Keratinocyte (primary cell): ENCODE measurements around the gene SLC36A3. TPM values are rescaled to one million over a fixed set of nuclear protein-coding genes. Genes with fewer than 3 reads are reported as not detected.

ENCODE experiments used
- DNase-seq: peaks from one replicate; pipeline ENCODE4 v3.0.0-alpha.2; 2011; ENCODE audit warnings: low read depth, missing footprints, low spot score
- FAIRE-seq: peaks from 2 replicates; lab custom pipeline; 2011; peaks lifted over from hg19 to GRCh38; lab: Jason Lieb, UNC
- H2AFZ ChIP-seq: 2 replicates; pipeline ENCODE4 v1.6.0; 2012; ENCODE audit warnings: low read length, control low read depth, inconsistent platforms; ENCODE audit not compliant: control insufficient read depth
- H3K27ac ChIP-seq: 2 replicates; pipeline ENCODE4 v1.5.1; 2011; ENCODE audit warnings: low read length; ENCODE audit not compliant: control insufficient read depth, insufficient read depth
- H3K27me3 ChIP-seq: 3 replicates; pipeline ENCODE4 v1.6.0; 2011; ENCODE audit warnings: low read length; ENCODE audit not compliant: control insufficient read depth, insufficient read depth; ENCODE audit errors: extremely low read depth
- H3K36me3 ChIP-seq, 2 experiments: 2 replicates in 1 of 2; 3 replicates in 1 of 2; pipeline ENCODE4 v1.5.1; 2011; ENCODE audit warnings: low read length in 2 of 2, mild to moderate bottlenecking in 1 of 2; ENCODE audit not compliant: control insufficient read depth in 2 of 2, insufficient read depth in 2 of 2; ENCODE audit errors: extremely low read depth in 1 of 2
- H3K4me1 ChIP-seq: 3 replicates; pipeline ENCODE4 v1.5.1; 2011; ENCODE audit warnings: low read length; ENCODE audit not compliant: control insufficient read depth, insufficient read depth; ENCODE audit errors: extremely low read depth
- H3K4me2 ChIP-seq: 3 replicates; pipeline ENCODE4 v1.6.0; 2011; ENCODE audit warnings: low read depth, low read length; ENCODE audit not compliant: control insufficient read depth, insufficient read depth; ENCODE audit errors: extremely low read depth
- H3K4me3 ChIP-seq, 3 experiments: fragments of 200-600 bp in 1 of 3; sonication (generic) in 1 of 3; 2 replicates in 2 of 3; 3 replicates in 1 of 3; pipeline ENCODE4 v1.5.1; 2011 to 2016; ENCODE audit warnings: low read length in 3 of 3, mild to moderate bottlenecking in 3 of 3, control low read depth in 2 of 3, inconsistent platforms in 1 of 3, low read depth in 1 of 3, mixed read lengths in 1 of 3, mixed run types in 1 of 3, moderate library complexity in 1 of 3; ENCODE audit not compliant: control insufficient read depth in 2 of 3, insufficient read depth in 2 of 3; ENCODE audit errors: extremely low read depth in 1 of 3
- H3K79me2 ChIP-seq: 2 replicates; pipeline ENCODE4 v1.6.0; 2012; ENCODE audit warnings: low read length; ENCODE audit not compliant: control insufficient read depth, insufficient read depth
- H3K9ac ChIP-seq: 3 replicates; pipeline ENCODE4 v1.6.0; 2011; ENCODE audit warnings: low read length; ENCODE audit not compliant: control insufficient read depth, insufficient read depth; ENCODE audit errors: extremely low read depth
- H3K9me1 ChIP-seq: 3 replicates; pipeline ENCODE4 v1.6.0; 2011; ENCODE audit warnings: low read length; ENCODE audit not compliant: control insufficient read depth, insufficient read depth; ENCODE audit errors: extremely low read depth
- H3K9me3 ChIP-seq: 2 replicates; pipeline ENCODE4 v1.5.1; 2012; ENCODE audit warnings: low read depth, low read length; ENCODE audit not compliant: control insufficient read depth
- H4K20me1 ChIP-seq: 3 replicates; pipeline ENCODE4 v1.6.0; 2011; ENCODE audit warnings: low read length; ENCODE audit not compliant: control insufficient read depth, insufficient read depth; ENCODE audit errors: extremely low read depth
- EZH2 ChIP-seq: IDR thresholded peaks from one replicate; pipeline ENCODE4 v1.6.1; 2012; ENCODE audit warnings: inconsistent platforms, mild to moderate bottlenecking, low read length, moderate library complexity
- dilution Hi-C: fragments of 300-500 bp; cut with MboI; formaldehyde crosslinking; loops from one replicate; pipeline ENCODE4 v1.7.0; 2020; ENCODE audit warnings: low sequenced_read_pairs; ENCODE audit not compliant: extremely low pct_ligation_motif_present
- polyA plus RNA-seq, 5 experiments: library from polyadenylated mRNA; depleted of rRNA in 3 of 5; stranded (reverse) in 3 of 5; stranded (forward) in 1 of 5; unstranded in 1 of 5; fragments of >200 nt; gene quantifications; 1 replicate in 1 of 5; 2 replicates in 3 of 5; 3 replicates in 1 of 5; pipeline versions ENCODE4 v1.2.1 to v1.2.3, GENCODE V29; 2011 to 2012; ENCODE audit warnings: missing spikeins in 2 of 5, low read depth in 1 of 5, low replicate concordance in 1 of 5
- TF ChIP-seq, protein P1 (sequence below), 3 experiments: IDR thresholded peaks in 1 of 3; conservative IDR thresholded peaks in 1 of 3; optimal IDR thresholded peaks in 1 of 3; 2 replicates in 2 of 3; 3 replicates in 1 of 3; pipeline versions ENCODE3 to v1.5.1; 2011; ENCODE audit warnings: low read length in 3 of 3, mild to moderate bottlenecking in 3 of 3, moderate library complexity in 2 of 3, control low read depth in 1 of 3, inconsistent platforms in 1 of 3; ENCODE audit not compliant: insufficient read depth in 2 of 3; ENCODE audit errors: extremely low read depth in 1 of 3

SLC36A3 gene
- polyA plus RNA-seq, 1 donor (not counting 4 experiments of a cell fraction or from before 2014, with no cell fraction given): not detected

DNA sequence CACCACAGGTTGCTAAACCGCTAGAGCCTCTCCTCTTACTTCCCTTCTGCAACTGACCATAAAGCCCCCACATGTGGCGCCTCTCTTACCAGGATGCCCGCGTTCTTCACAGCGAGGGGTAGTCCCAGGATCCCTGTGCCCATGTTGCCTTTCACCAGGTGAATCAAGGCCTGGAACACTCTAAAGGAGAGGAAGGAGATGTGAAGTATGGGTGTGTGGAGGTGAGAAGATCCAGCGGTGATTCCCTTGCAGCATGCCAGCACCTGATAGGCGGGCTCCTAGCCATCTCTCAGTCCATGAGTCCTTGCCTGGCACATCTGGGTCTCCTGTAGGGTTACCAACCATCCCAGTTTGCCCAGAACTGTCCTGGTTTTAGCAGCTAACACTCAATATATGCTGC is 40.5 kb upstream of the SLC36A3 start:
- peaks cover 41% of the 10 kb centered on the region for H3K27me3 ChIP-seq

DNA sequence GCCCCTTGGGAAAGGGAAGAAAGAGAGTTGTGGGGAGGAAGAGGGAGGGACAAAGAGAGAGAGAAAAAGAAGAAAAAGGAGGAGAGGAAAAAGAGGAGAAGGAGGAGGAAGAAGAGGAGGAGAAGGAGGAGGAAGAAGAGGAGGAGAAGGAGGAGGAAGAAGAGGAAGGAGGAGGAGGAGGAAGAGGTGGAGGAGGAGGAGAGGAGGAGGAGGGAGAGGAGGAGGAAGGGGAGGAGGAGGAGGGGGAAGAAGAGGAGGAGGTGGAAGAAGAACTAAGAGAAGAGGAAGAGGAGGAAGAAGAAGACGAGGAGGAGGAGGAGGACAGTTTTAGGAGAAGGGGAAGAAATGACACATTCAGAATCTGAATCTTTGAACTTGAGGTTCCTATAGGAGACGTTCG is 36.4 kb upstream of the SLC36A3 start:
- dilution Hi-C loops: no loop called here
- H3K4me2 ChIP-seq: no peak overlapping the region
- H3K27ac ChIP-seq: no peak overlapping the region
- DNase-seq (no peak), FAIRE-seq (no peak)
- no peaks in the 10 kb centered on the region for H3K36me3 ChIP-seq
- H3K4me1 ChIP-seq: no peaks in the 10 kb centered on the region
- no peak overlapping the region for H3K4me3 ChIP-seq
- H3K9ac ChIP-seq: no peak overlapping the region
- H3K9me1 ChIP-seq: no peaks in the 10 kb centered on the region
- no peaks in the 10 kb centered on the region for H3K79me2 ChIP-seq
- peaks cover 26% of the 10 kb centered on the region for H3K27me3 ChIP-seq
- H3K9me3 ChIP-seq: no peaks in the 10 kb centered on the region
- TF ChIP-seq EZH2: no peak
- TF ChIP-seq, protein P1, sequence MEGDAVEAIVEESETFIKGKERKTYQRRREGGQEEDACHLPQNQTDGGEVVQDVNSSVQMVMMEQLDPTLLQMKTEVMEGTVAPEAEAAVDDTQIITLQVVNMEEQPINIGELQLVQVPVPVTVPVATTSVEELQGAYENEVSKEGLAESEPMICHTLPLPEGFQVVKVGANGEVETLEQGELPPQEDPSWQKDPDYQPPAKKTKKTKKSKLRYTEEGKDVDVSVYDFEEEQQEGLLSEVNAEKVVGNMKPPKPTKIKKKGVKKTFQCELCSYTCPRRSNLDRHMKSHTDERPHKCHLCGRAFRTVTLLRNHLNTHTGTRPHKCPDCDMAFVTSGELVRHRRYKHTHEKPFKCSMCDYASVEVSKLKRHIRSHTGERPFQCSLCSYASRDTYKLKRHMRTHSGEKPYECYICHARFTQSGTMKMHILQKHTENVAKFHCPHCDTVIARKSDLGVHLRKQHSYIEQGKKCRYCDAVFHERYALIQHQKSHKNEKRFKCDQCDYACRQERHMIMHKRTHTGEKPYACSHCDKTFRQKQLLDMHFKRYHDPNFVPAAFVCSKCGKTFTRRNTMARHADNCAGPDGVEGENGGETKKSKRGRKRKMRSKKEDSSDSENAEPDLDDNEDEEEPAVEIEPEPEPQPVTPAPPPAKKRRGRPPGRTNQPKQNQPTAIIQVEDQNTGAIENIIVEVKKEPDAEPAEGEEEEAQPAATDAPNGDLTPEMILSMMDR (optimal IDR thresholded peaks at IDR 0.05 in 1 of 3, IDR thresholded peaks at IDR 0.05 in 1 of 3, conservative IDR thresholded peaks at IDR 0.05 in 1 of 3; ENCODE audit: extremely low read depth in 1 of 3, insufficient read depth in 2 of 3, low read length in 3 of 3): no peak
- no peak overlapping the region for H2AFZ ChIP-seq
- H4K20me1 ChIP-seq: no peaks in the 10 kb centered on the region

More for the DNA sequence above, 40.5 kb upstream of the SLC36A3 start:
- Histone ChIP-seq H4K20me1 (no peaks in the 10 kb centered on the region), H3K9me3 (no peaks in the 10 kb centered on the region), H3K79me2 (no peaks in the 10 kb centered on the region), H3K4me2 (no peak overlapping the region), H3K4me3 (no peak overlapping the region), H3K36me3 (no peaks in the 10 kb centered on the region), H3K27ac (no peak overlapping the region), H3K9ac (no peak overlapping the region), H2AFZ (no peak overlapping the region), H3K9me1 (no peaks in the 10 kb centered on the region), H3K4me1 (no peaks in the 10 kb centered on the region)
- dilution Hi-C loops: no loop called here
- no peak for DNase-seq
- FAIRE-seq: no peak
- TF ChIP-seq, protein P1 (optimal IDR thresholded peaks at IDR 0.05 in 1 of 3, IDR thresholded peaks at IDR 0.05 in 1 of 3, conservative IDR thresholded peaks at IDR 0.05 in 1 of 3; ENCODE audit: extremely low read depth in 1 of 3, insufficient read depth in 2 of 3, low read length in 3 of 3): no peak
- no peak for TF ChIP-seq EZH2
